Chondrocyte (in vitro differentiated cells): ENCODE measurements around the gene NR1D1. TPM values are rescaled to one million over a fixed set of nuclear protein-coding genes. Genes with fewer than 3 reads are reported as not detected.

Source experiments
- DNase-seq: peaks from one replicate; pipeline ENCODE4 v3.0.0; 2021; ENCODE audit warnings: mixed read lengths, low spot score
- H3K27ac Mint-ChIP-seq: one replicate; pipeline ENCODE4 v1.8.0; 2021; ENCODE audit warnings: mild to moderate bottlenecking, moderate library complexity, mixed read lengths; ENCODE audit not compliant: unreplicated experiment
- H3K27me3 Mint-ChIP-seq: 2 replicates; pipeline ENCODE4 v1.8.0; 2021; ENCODE audit warnings: low read depth, mixed read lengths
- H3K36me3 Mint-ChIP-seq: 2 replicates; pipeline ENCODE4 v1.8.0; 2021; ENCODE audit warnings: low read depth, mixed read lengths
- H3K4me1 Mint-ChIP-seq: 2 replicates; pipeline ENCODE4 v1.8.0; 2021; ENCODE audit warnings: low read depth, mild to moderate bottlenecking, mixed read lengths
- H3K4me3 Mint-ChIP-seq: one replicate; pipeline ENCODE4 v1.8.0; 2021; ENCODE audit warnings: mild to moderate bottlenecking, moderate library complexity, mixed read lengths; ENCODE audit not compliant: unreplicated experiment
- H3K9me3 Mint-ChIP-seq: 2 replicates; pipeline ENCODE4 v1.8.0; 2021; ENCODE audit warnings: low read depth, mixed read lengths
- CTCF ChIP-seq: fragments of 200-600 bp; sonication (generic); IDR thresholded peaks from 2 replicates; pipeline ENCODE4 v1.5.0; 2021; ENCODE audit warnings: antibody characterized with exemption, mild to moderate bottlenecking, moderate library complexity
- total RNA-seq: library from RNA; stranded (reverse); gene quantifications from 3 replicates; pipeline ENCODE4 v1.2.1, GENCODE V29; 2021

Gene NR1D1
- total RNA-seq, 1 donor from 2014 or later, result 5.9 TPM

GRCh38 chr17:40101367-40102210, 1.2 kb upstream of the NR1D1 start:
- Mint-ChIP-seq H3K4me1 (peaks cover 58% of the 10 kb centered on the region), H3K4me3 (no peak overlapping the region), H3K36me3 (peaks cover 3% of the 10 kb centered on the region), H3K9me3 (no peaks in the 10 kb centered on the region), H3K27ac (peak overlapping the region; percentile 98), H3K27me3 (no peaks in the 10 kb centered on the region)
- TF ChIP-seq CTCF, result no peak
- no peak for DNase-seq

- H3K9me3 Mint-ChIP-seq, result no peaks in the 10 kb centered on the region
- peak; percentile 100 for DNase-seq
- H3K4me3 Mint-ChIP-seq, result peak overlapping the region; percentile 87
- H3K4me1 Mint-ChIP-seq, result peaks cover 60% of the 10 kb centered on the region
- peak overlapping the region; percentile 98 for H3K27ac Mint-ChIP-seq
- no peak for TF ChIP-seq CTCF
- no peaks in the 10 kb centered on the region for H3K27me3 Mint-ChIP-seq
- H3K36me3 Mint-ChIP-seq, result peaks cover 6% of the 10 kb centered on the region
These were observed 429 bp upstream of the NR1D1 start for GRCh38 chr17:40100669-40101366.

- DNase-seq, result no peak
- H3K4me3 Mint-ChIP-seq, result peak overlapping the region; percentile 87
- peaks cover 10% of the 10 kb centered on the region for H3K36me3 Mint-ChIP-seq
- no peaks in the 10 kb centered on the region for H3K9me3 Mint-ChIP-seq
- H3K27ac Mint-ChIP-seq, result peak overlapping the region; percentile 98
- H3K27me3 Mint-ChIP-seq, result no peaks in the 10 kb centered on the region
- peaks cover 55% of the 10 kb centered on the region for H3K4me1 Mint-ChIP-seq
- TF ChIP-seq CTCF, result no peak
These were observed 570 bp downstream of the NR1D1 start for GRCh38 chr17:40099619-40100418.

GRCh38 chr17:40098846-40099618, 1.4 kb downstream of the NR1D1 start:
- Mint-ChIP-seq H3K27ac (peak overlapping the region; percentile 98), H3K27me3 (no peaks in the 10 kb centered on the region), H3K9me3 (no peaks in the 10 kb centered on the region), H3K36me3 (peaks cover 10% of the 10 kb centered on the region), H3K4me3 (peak overlapping the region; percentile 87), H3K4me1 (peaks cover 50% of the 10 kb centered on the region)
- DNase-seq, result peak; percentile 98
- TF ChIP-seq CTCF, result no peak
